ENCODE results near the gene CMTM6. TPM values are rescaled to one million over a fixed set of nuclear protein-coding genes. Genes with fewer than 3 reads are reported as not detected.

Gene CMTM6
- polyA plus RNA-seq, 1 of the 3 experiments (the other 2 are of a cell fraction): 29.8 TPM

GRCh38 chr3:32484436-32484835 lies 18.2 kb downstream of the CMTM6 start (continued):
- TF ChIP-seq MEF2A (IDR thresholded peaks at IDR 0.05; ENCODE audit: borderline replicate concordance, low read depth) (no peak), NFIC (IDR thresholded peaks at IDR 0.05; ENCODE audit: borderline replicate concordance) (no peak), TCF12 (IDR thresholded peaks at IDR 0.05) (no peak), IRF3 (IDR thresholded peaks at IDR 0.05; ENCODE audit: low read depth, low read length) (no peak), ELF1 (IDR thresholded peaks at IDR 0.05) (no peak), YY1 (IDR thresholded peaks at IDR 0.05; ENCODE audit: low read depth) (no peak), SMC3 (IDR thresholded peaks at IDR 0.05; ENCODE audit: low read depth, low read length) (no peak), POLR2AphosphoS5 (IDR thresholded peaks at IDR 0.05; ENCODE audit: low read depth, low read length) (no peak), FOXM1 (IDR thresholded peaks at IDR 0.05; ENCODE audit: low read depth) (no peak)

GRCh38 chr3:32483772-32484171 lies 18.9 kb downstream of the CMTM6 start:
- POLR2A ChIA-PET: no interaction called here

More at GRCh38 chr3:32483772-32484171, 18.9 kb downstream of the CMTM6 start:
- no peak for DNase-seq
- Histone ChIP-seq H3K27ac (ENCODE audit: low read depth in 2 of 2, low read length in 1 of 2) (no peak overlapping the region), H2AFZ (ENCODE audit: low read depth) (no peak overlapping the region), H3K27me3 (ENCODE audit: insufficient read depth) (no peaks in the 10 kb centered on the region), H3K36me3 (replicated peaks in 1 of 2; ENCODE audit: control insufficient read depth in 1 of 2, insufficient read depth in 2 of 2, low read length in 1 of 2) (peaks cover 55 to 57% of the 10 kb centered on the region in 2 experiments), H4K20me1 (ENCODE audit: insufficient read depth) (no peaks in the 10 kb centered on the region), H3K4me1 (ENCODE audit: control insufficient read depth in 1 of 2, insufficient read depth in 2 of 2, low read depth in 1 of 2, low read length in 1 of 2) (no peaks in the 10 kb centered on the region), H3K4me3 (ENCODE audit: low read depth in 2 of 2, low read length in 1 of 2) (no peak overlapping the region), H3K9me2 (no peaks in the 10 kb centered on the region), H3K4me2 (no peak overlapping the region), H3F3A (replicated peaks; ENCODE audit: insufficient read depth) (peaks cover 4% of the 10 kb centered on the region), H3K9me3 (no peaks in the 10 kb centered on the region), H3K9ac (no peak overlapping the region), H3K79me2 (ENCODE audit: insufficient read depth) (no peaks in the 10 kb centered on the region; the same call in 1 of the 2 replicates)
- 74% methylated on average over 1 of the region's 1 CpG for WGBS (ENCODE audit: low lambda C conversion rate)
- no peak for TF ChIP-seq SIN3A (IDR thresholded peaks at IDR 0.05; ENCODE audit: borderline replicate concordance, low read depth, low read length)
- no peak for TF ChIP-seq FOXJ3 (CRISPR knock-in tag; IDR thresholded peaks at IDR 0.05)
- TF ChIP-seq SMC3 (IDR thresholded peaks at IDR 0.05; ENCODE audit: low read depth, low read length): no peak
- TF ChIP-seq GATA2 (CRISPR knock-in tag; IDR thresholded peaks at IDR 0.05): no peak
- TF ChIP-seq MEF2A (IDR thresholded peaks at IDR 0.05; ENCODE audit: borderline replicate concordance, low read depth): no peak
- no peak for TF ChIP-seq TCF12 (IDR thresholded peaks at IDR 0.05)
- no peak for TF ChIP-seq GABPA (IDR thresholded peaks at IDR 0.05; ENCODE audit: low read depth)
- TF ChIP-seq FOXM1 (IDR thresholded peaks at IDR 0.05; ENCODE audit: low read depth): no peak
- no peak for TF ChIP-seq USF2 (IDR thresholded peaks at IDR 0.05; ENCODE audit: borderline replicate concordance, low read depth, low read length)
- no peak for TF ChIP-seq RXRA (IDR thresholded peaks at IDR 0.05; ENCODE audit: borderline replicate concordance, low read depth)
- TF ChIP-seq RCOR1 (IDR thresholded peaks at IDR 0.05; ENCODE audit: low read length): no peak
- TF ChIP-seq USF1 (IDR thresholded peaks at IDR 0.05; ENCODE audit: borderline replicate concordance, low read depth): no peak
- TF ChIP-seq MXI1 (IDR thresholded peaks at IDR 0.05; ENCODE audit: low read depth, low read length): no peak
- no peak for TF ChIP-seq NRF1 (IDR thresholded peaks at IDR 0.05; ENCODE audit: low read depth, low read length)
- CTCF ChIA-PET: interaction anchor here (0.9 to 7.0 kb wide), 4 partner anchors 12 to 27 kb away, joined by 3 to 57 read pairs (median 3); no protein-coding TSS in a partner anchor
